A673 (cell line): Measurements from ENCODE around the gene PACS1. TPM values are rescaled to one million over a fixed set of nuclear protein-coding genes. Genes with fewer than 3 reads are reported as not detected.
"Not testable (repeated sequence)": the region's sequence is repeated elsewhere in the genome, so short reads cannot be mapped to it uniquely, and the experiment has no call there.

Experiments used
- BruUV-seq: library from RNA; stranded (reverse); fragments of 400-500 nt; replicated peaks from 2 replicates; lab custom pipeline; 2021; lab: Mats Ljungman, UMichigan
- CTCF ChIA-PET: fragments of 300-600 bp; sonication (Branson Sonifier 250); formaldehyde crosslinking; loops from one replicate; lab custom pipeline; 2022; ENCODE audit warnings: antibody characterized with exemption; lab: Charles Lee
- POLR2A ChIA-PET: fragments of 300-600 bp; sonication (Branson Sonifier 250); formaldehyde crosslinking; loops from one replicate; lab custom pipeline; 2022; ENCODE audit warnings: antibody characterized with exemption; ENCODE audit not compliant: low non-redundant PET; lab: Charles Lee
- DNase-seq: peaks from one replicate; pipeline ENCODE4 v3.0.0-alpha.2; 2015; ENCODE audit warnings: low spot score
- H3K27ac ChIP-seq: fragments of 200-600 bp; sonication (generic); 2 replicates; pipeline ENCODE4 v1.5.1; 2016; ENCODE audit warnings: mixed run types, low read depth, mild to moderate bottlenecking, mixed read lengths, antibody characterized with exemption, low read length; ENCODE audit not compliant: poor library complexity, severe bottlenecking
- H3K27me3 ChIP-seq: fragments of 200-600 bp; sonication (generic); replicated peaks from 2 replicates; pipeline ENCODE4 v1.6.1; 2017; ENCODE audit warnings: mixed run types, low read depth, mild to moderate bottlenecking, mixed read lengths, antibody characterized with exemption, low read length; ENCODE audit not compliant: insufficient read depth, poor library complexity
- H3K36me3 ChIP-seq: fragments of 200-600 bp; sonication (generic); 2 replicates; pipeline ENCODE4 v1.6.1; 2016; ENCODE audit warnings: mixed run types, mild to moderate bottlenecking, mixed read lengths, antibody characterized with exemption, low read length; ENCODE audit not compliant: insufficient read depth, poor library complexity, severe bottlenecking
- H3K4me1 ChIP-seq: fragments of 200-600 bp; sonication (generic); 2 replicates; pipeline ENCODE4 v1.6.1; 2017; ENCODE audit warnings: mixed run types, mild to moderate bottlenecking, mixed read lengths, antibody characterized with exemption, low read length; ENCODE audit not compliant: insufficient read depth, poor library complexity, severe bottlenecking
- H3K4me3 ChIP-seq: fragments of 200-600 bp; sonication (generic); 2 replicates; pipeline ENCODE4 v1.5.1; 2016; ENCODE audit warnings: low read depth, mixed run types, mild to moderate bottlenecking, mixed read lengths, low read length; ENCODE audit not compliant: poor library complexity, severe bottlenecking
- H3K9me3 ChIP-seq: fragments of 200-600 bp; sonication (generic); 2 replicates; pipeline ENCODE4 v1.6.1; 2016; ENCODE audit warnings: mixed run types, low read depth, mild to moderate bottlenecking, mixed read lengths, antibody characterized with exemption, low read length; ENCODE audit not compliant: poor library complexity, severe bottlenecking
- EZH2 ChIP-seq: fragments of 200-600 bp; sonication (generic); IDR thresholded peaks from 2 replicates; pipeline ENCODE4 v1.6.1; 2017; ENCODE audit warnings: borderline replicate concordance, low read depth, mild to moderate bottlenecking, mixed read lengths, antibody characterized with exemption, low read length; ENCODE audit not compliant: poor library complexity, severe bottlenecking
- intact Hi-C: fragments of 100-400 bp; cut with micrococcal nuclease; formaldehyde crosslinking; loops from one replicate; pipeline ENCODE4 v1.10.0; 2022; ENCODE audit not compliant: unreplicated experiment
- total RNA-seq: library from RNA; stranded (reverse); gene quantifications from 2 replicates; pipeline ENCODE4 v1.2.3, GENCODE V29; 2021
- TF ChIP-seq, protein P1 (sequence below): fragments of 300-800, 200-600 bp; sonication (generic); conservative IDR thresholded peaks from 2 replicates; pipeline ENCODE4 v1.5.1; 2017; ENCODE audit warnings: low read depth, mild to moderate bottlenecking, antibody characterized with exemption, low read length, moderate library complexity, mixed read lengths

The PACS1 gene
- total RNA-seq, 1 experiment from 2014 or later, result 75.7 TPM

DNA sequence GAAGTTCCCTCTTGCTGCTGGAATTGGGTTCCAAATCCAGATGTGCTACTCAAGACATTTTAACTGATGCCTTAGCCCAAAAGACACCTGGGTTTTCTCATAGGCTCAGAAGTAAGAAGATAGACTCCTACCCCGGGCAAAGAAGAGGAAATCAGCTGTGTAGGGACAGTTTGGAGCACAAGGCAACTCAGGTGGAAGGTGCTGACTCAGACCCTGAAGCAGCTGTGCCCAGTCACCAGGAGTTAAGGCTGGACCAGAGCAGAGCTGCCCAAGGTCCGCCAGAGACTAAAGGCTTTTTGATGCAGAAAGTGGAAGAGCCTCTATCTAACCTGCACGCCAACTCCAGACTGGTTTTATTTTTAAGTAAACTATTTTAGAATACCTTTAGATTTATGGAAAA, 177.7 kb downstream of the PACS1 start:
- Histone ChIP-seq H3K9me3 (no peaks in the 10 kb centered on the region), H3K36me3 (peaks cover 3% of the 10 kb centered on the region), H3K4me1 (no peaks in the 10 kb centered on the region), H3K27ac (no peak overlapping the region), H3K4me3 (no peak overlapping the region), H3K27me3 (no peaks in the 10 kb centered on the region)
- CTCF ChIA-PET, result interaction anchor here (0.6 kb wide), 1 partner anchor 141 kb away, joined by 3 read pairs; no protein-coding TSS in a partner anchor
- POLR2A ChIA-PET, result no interaction called here
- TF ChIP-seq, protein P1, sequence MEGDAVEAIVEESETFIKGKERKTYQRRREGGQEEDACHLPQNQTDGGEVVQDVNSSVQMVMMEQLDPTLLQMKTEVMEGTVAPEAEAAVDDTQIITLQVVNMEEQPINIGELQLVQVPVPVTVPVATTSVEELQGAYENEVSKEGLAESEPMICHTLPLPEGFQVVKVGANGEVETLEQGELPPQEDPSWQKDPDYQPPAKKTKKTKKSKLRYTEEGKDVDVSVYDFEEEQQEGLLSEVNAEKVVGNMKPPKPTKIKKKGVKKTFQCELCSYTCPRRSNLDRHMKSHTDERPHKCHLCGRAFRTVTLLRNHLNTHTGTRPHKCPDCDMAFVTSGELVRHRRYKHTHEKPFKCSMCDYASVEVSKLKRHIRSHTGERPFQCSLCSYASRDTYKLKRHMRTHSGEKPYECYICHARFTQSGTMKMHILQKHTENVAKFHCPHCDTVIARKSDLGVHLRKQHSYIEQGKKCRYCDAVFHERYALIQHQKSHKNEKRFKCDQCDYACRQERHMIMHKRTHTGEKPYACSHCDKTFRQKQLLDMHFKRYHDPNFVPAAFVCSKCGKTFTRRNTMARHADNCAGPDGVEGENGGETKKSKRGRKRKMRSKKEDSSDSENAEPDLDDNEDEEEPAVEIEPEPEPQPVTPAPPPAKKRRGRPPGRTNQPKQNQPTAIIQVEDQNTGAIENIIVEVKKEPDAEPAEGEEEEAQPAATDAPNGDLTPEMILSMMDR, result no peak
- BruUV-seq, result no TSS peak
- intact Hi-C loops, result no loop called here
- no peak for DNase-seq

DNA sequence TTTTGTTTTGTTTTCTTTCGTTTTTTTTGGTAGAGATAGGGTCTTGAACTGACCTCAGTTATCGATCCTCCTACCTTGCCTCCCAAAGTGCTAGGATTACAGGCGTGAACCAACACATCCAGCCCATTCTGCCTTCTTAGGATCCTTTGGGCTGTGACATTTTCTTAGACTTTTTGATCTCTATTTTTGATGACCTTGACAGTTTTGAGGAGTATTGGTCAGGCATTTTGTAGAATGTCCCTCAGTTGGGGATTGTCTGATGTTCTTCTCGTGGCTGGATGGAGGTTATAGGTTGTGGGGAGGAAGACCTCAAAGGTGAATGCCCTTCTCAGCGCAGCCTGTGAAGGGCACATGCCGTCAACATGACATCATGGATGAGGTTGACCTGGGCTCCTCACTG, 178.8 kb downstream of the PACS1 start:
- Histone ChIP-seq H3K4me1 (no peaks in the 10 kb centered on the region), H3K27ac (no peak overlapping the region), H3K4me3 (no peak overlapping the region), H3K27me3 (no peaks in the 10 kb centered on the region), H3K9me3 (no peaks in the 10 kb centered on the region), H3K36me3 (peaks cover 3% of the 10 kb centered on the region)
- CTCF ChIA-PET, result no interaction called here
- POLR2A ChIA-PET, result no interaction called here
- intact Hi-C loops, result no loop called here
- DNase-seq, result no peak
- BruUV-seq, result no TSS peak
- TF ChIP-seq, protein P1, result no peak
- TF ChIP-seq EZH2, result no peak

DNA sequence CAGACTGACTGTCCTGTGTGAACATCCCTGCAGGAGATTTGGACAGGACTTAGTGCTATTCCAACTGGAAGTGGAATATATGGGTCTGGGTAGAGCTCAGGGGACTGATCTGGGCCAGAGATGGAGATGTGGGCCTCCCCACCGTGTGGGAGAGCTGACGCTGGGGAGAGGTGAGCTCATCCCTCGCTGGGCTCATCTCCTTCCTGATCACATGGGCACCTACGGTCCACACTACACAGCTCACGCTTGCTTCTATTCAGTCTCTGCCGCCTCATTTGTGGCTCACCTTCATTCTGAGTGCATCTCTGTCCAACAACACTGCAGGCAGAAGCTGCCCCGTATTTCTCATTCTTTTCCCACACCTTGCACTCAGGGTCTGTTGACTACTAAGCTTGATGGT, 181.7 kb downstream of the PACS1 start:
- intact Hi-C loops, result no loop called here
- BruUV-seq, result no TSS peak
- Histone ChIP-seq H3K27ac (no peak overlapping the region), H3K4me3 (no peak overlapping the region), H3K9me3 (no peaks in the 10 kb centered on the region), H3K27me3 (no peaks in the 10 kb centered on the region), H3K4me1 (peaks cover 3% of the 10 kb centered on the region), H3K36me3 (peaks cover 3% of the 10 kb centered on the region)
- ChIA-PET CTCF (no interaction called here), POLR2A (no interaction called here)
- no peak for DNase-seq
- TF ChIP-seq, protein P1, result no peak
- no peak for TF ChIP-seq EZH2

DNA sequence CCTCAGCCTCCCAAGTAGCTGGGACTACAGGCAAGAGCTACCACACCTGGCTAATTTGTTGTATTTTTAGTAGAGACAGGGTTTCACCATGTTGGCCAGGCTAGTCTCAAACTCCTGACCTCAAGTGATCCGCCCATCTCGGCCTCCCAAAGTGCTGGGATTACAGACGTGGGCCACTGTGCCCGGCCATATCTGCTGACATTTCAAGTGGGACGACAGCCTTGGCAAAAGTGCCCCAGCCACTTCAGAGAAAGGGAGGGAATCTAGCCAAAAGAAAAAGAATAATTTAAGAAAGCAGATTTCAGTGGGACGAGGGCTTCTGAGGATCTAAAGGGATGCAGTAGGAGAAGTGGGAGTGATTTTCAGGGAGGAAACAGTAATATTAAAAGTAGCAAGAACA, 183.0 kb downstream of the PACS1 start:
- H3K4me1 ChIP-seq, H3K9me3 ChIP-seq, H3K27ac ChIP-seq, H3K36me3 ChIP-seq, H3K4me3 ChIP-seq, DNase-seq, BruUV-seq, intact Hi-C loops, H3K27me3 ChIP-seq, CTCF ChIA-PET: not testable (repeated sequence)
- POLR2A ChIA-PET, result interaction anchor here (0.6 kb wide), 1 partner anchor 40 kb away, joined by 17 read pairs; no protein-coding TSS in a partner anchor
